ENCODE measurements around the gene MYOZ3.
A peak's percentile ranks its signal among the peaks of the same experiment; 100 is the strongest.

MYOZ3 gene

DNA sequence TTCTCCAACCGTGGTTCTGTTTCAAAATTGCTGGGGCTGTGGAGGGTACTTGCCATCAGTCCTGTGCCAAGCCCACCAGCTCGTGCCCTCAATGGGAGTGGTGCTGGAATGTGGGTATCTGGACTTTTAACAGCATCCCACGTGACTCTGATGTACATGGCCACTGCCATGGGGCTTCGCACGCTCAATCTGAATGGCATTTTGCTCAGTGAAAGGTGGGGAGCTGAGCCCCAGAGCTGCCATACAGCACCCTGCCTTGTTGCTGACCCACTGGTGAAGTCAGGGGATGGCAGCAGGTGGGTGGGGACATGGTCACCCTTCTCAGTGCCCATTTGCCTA, 37.2 kb upstream of the MYOZ3 start:
- TF ChIP-seq ZFP3 (CRISPR knock-in tag; IDR thresholded peaks at IDR 0.05) (no peak), PPARA (CRISPR knock-in tag; IDR thresholded peaks at IDR 0.05; ENCODE audit: borderline replicate concordance) (no peak), SNAI2 (CRISPR knock-in tag; IDR thresholded peaks at IDR 0.05) (no peak), ZNF8 (CRISPR knock-in tag; IDR thresholded peaks at IDR 0.05) (no peak), ESRRG (CRISPR knock-in tag; IDR thresholded peaks at IDR 0.05) (no peak), ZNF70 (CRISPR knock-in tag; IDR thresholded peaks at IDR 0.05) (no peak), ZFP30 (CRISPR knock-in tag; IDR thresholded peaks at IDR 0.05) (no peak)
- TF ChIP-seq, protein P1, sequence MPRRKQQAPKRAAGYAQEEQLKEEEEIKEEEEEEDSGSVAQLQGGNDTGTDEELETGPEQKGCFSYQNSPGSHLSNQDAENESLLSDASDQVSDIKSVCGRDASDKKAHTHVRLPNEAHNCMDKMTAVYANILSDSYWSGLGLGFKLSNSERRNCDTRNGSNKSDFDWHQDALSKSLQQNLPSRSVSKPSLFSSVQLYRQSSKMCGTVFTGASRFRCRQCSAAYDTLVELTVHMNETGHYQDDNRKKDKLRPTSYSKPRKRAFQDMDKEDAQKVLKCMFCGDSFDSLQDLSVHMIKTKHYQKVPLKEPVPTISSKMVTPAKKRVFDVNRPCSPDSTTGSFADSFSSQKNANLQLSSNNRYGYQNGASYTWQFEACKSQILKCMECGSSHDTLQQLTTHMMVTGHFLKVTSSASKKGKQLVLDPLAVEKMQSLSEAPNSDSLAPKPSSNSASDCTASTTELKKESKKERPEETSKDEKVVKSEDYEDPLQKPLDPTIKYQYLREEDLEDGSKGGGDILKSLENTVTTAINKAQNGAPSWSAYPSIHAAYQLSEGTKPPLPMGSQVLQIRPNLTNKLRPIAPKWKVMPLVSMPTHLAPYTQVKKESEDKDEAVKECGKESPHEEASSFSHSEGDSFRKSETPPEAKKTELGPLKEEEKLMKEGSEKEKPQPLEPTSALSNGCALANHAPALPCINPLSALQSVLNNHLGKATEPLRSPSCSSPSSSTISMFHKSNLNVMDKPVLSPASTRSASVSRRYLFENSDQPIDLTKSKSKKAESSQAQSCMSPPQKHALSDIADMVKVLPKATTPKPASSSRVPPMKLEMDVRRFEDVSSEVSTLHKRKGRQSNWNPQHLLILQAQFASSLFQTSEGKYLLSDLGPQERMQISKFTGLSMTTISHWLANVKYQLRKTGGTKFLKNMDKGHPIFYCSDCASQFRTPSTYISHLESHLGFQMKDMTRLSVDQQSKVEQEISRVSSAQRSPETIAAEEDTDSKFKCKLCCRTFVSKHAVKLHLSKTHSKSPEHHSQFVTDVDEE (CRISPR knock-in tag; IDR thresholded peaks at IDR 0.05) = no peak
- TF ChIP-seq, protein P2, sequence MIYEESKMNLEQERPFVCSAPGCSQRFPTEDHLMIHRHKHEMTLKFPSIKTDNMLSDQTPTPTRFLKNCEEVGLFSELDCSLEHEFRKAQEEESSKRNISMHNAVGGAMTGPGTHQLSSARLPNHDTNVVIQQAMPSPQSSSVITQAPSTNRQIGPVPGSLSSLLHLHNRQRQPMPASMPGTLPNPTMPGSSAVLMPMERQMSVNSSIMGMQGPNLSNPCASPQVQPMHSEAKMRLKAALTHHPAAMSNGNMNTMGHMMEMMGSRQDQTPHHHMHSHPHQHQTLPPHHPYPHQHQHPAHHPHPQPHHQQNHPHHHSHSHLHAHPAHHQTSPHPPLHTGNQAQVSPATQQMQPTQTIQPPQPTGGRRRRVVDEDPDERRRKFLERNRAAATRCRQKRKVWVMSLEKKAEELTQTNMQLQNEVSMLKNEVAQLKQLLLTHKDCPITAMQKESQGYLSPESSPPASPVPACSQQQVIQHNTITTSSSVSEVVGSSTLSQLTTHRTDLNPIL (CRISPR knock-in tag; IDR thresholded peaks at IDR 0.05; ENCODE audit: low read depth) = no peak
- TF ChIP-seq, protein P3, sequence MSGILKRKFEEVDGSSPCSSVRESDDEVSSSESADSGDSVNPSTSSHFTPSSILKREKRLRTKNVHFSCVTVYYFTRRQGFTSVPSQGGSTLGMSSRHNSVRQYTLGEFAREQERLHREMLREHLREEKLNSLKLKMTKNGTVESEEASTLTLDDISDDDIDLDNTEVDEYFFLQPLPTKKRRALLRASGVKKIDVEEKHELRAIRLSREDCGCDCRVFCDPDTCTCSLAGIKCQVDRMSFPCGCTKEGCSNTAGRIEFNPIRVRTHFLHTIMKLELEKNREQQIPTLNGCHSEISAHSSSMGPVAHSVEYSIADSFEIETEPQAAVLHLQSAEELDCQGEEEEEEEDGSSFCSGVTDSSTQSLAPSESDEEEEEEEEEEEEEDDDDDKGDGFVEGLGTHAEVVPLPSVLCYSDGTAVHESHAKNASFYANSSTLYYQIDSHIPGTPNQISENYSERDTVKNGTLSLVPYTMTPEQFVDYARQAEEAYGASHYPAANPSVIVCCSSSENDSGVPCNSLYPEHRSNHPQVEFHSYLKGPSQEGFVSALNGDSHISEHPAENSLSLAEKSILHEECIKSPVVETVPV (CRISPR knock-in tag; IDR thresholded peaks at IDR 0.05) = no peak
- TF ChIP-seq, protein P4, sequence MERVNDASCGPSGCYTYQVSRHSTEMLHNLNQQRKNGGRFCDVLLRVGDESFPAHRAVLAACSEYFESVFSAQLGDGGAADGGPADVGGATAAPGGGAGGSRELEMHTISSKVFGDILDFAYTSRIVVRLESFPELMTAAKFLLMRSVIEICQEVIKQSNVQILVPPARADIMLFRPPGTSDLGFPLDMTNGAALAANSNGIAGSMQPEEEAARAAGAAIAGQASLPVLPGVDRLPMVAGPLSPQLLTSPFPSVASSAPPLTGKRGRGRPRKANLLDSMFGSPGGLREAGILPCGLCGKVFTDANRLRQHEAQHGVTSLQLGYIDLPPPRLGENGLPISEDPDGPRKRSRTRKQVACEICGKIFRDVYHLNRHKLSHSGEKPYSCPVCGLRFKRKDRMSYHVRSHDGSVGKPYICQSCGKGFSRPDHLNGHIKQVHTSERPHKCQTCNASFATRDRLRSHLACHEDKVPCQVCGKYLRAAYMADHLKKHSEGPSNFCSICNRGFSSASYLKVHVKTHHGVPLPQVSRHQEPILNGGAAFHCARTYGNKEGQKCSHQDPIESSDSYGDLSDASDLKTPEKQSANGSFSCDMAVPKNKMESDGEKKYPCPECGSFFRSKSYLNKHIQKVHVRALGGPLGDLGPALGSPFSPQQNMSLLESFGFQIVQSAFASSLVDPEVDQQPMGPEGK (CRISPR knock-in tag; IDR thresholded peaks at IDR 0.05; ENCODE audit: borderline replicate concordance) = no peak
- ATAC-seq = no peak

DNA sequence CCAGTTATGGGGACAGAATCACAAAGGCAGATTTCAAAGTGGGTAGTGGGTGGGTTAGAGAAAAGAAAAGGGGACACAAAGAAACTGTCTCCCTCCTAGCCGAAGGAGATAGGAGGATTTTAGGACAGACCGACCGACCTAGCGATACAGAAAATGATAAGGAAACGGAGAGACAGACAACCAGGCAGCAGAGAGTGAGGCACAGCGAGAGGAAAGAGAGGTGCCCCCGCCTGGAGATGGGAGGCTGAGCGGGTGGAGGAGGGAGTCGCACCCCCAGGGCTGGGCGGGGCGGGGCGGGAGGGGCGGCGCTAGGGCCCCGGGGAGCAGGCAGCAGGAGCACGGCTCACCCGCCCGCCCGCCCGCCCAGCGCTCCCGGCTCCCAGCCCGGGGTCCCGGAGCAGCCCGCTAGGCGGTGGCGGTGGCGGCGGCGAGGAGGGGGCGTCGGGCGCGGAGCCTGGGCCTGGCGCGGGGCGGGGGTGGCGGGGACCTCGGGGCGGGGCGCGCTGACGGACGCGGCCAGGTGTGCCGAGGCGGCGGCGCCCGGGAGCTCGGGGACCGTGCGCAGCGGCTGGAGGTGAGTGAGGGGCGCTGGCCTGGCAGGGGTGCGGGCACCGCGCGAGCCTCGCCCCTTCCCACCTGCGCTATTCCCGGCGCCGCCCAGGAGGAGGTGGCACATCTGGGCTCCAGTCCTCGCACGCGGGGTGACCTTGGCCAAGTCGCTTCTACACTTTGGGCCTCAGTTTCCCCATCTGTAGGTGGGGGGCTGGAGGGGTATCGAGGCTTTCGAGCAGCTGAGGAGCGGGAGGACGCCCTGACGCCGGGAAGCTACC, 36.5 kb upstream of the MYOZ3 start:
- no peak for TF ChIP-seq ISL1 (CRISPR knock-in tag; IDR thresholded peaks at IDR 0.05)
- TF ChIP-seq, protein P2 (CRISPR knock-in tag; IDR thresholded peaks at IDR 0.05; ENCODE audit: low read depth) = no peak
- no peak for TF ChIP-seq SNAI2 (CRISPR knock-in tag; IDR thresholded peaks at IDR 0.05)
- no peak for TF ChIP-seq CSDC2 (CRISPR knock-in tag; IDR thresholded peaks at IDR 0.05)
- TF ChIP-seq ESRRG (CRISPR knock-in tag; IDR thresholded peaks at IDR 0.05) = no peak
- TF ChIP-seq RARB (CRISPR knock-in tag; IDR thresholded peaks at IDR 0.05) = no peak
- no peak for TF ChIP-seq ZFP30 (CRISPR knock-in tag; IDR thresholded peaks at IDR 0.05)
- TF ChIP-seq ZNF8 (CRISPR knock-in tag; IDR thresholded peaks at IDR 0.05) = no peak
- no peak for TF ChIP-seq ZC3H10 (CRISPR knock-in tag; IDR thresholded peaks at IDR 0.05)
- TF ChIP-seq BACH2 (CRISPR knock-in tag; IDR thresholded peaks at IDR 0.05; ENCODE audit: borderline replicate concordance) = no peak
- no peak for TF ChIP-seq GLIS3 (CRISPR knock-in tag; IDR thresholded peaks at IDR 0.05)
- TF ChIP-seq, protein P1 (CRISPR knock-in tag; IDR thresholded peaks at IDR 0.05) = no peak
- TF ChIP-seq, protein P5, sequence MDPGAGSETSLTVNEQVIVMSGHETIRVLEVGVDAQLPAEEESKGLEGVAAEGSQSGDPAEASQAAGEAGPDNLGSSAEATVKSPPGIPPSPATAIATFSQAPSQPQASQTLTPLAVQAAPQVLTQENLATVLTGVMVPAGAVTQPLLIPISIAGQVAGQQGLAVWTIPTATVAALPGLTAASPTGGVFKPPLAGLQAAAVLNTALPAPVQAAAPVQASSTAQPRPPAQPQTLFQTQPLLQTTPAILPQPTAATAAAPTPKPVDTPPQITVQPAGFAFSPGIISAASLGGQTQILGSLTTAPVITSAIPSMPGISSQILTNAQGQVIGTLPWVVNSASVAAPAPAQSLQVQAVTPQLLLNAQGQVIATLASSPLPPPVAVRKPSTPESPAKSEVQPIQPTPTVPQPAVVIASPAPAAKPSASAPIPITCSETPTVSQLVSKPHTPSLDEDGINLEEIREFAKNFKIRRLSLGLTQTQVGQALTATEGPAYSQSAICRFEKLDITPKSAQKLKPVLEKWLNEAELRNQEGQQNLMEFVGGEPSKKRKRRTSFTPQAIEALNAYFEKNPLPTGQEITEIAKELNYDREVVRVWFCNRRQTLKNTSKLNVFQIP (CRISPR knock-in tag; IDR thresholded peaks at IDR 0.05; ENCODE audit: borderline replicate concordance, low read depth) = no peak
- TF ChIP-seq TOX (CRISPR knock-in tag; IDR thresholded peaks at IDR 0.05; ENCODE audit: borderline replicate concordance) = no peak
- TF ChIP-seq TCF4 (CRISPR knock-in tag; IDR thresholded peaks at IDR 0.05; ENCODE audit: borderline replicate concordance) = no peak
- no peak for TF ChIP-seq ZNF565 (CRISPR knock-in tag; conservative IDR thresholded peaks at IDR 0.05; ENCODE audit: low read depth)
- no peak for TF ChIP-seq ZFP3 (CRISPR knock-in tag; IDR thresholded peaks at IDR 0.05)
- TF ChIP-seq ARNTL (CRISPR knock-in tag; IDR thresholded peaks at IDR 0.05; ENCODE audit: borderline replicate concordance, low read depth) = no peak
- no peak for TF ChIP-seq OSR1 (CRISPR knock-in tag; IDR thresholded peaks at IDR 0.05)
- no peak for TF ChIP-seq ZNF70 (CRISPR knock-in tag; IDR thresholded peaks at IDR 0.05)
- ATAC-seq = peak; percentile 11; the same call in 1 of the 3 replicates

All from SK-N-SH treated with all-trans-retinoic acid at 6 μM for 48 hours (cell line).